GM12892 (cell line): ENCODE data around the gene SELENOP.

ENCODE experiments used
- DNase-seq: peaks from one replicate; pipeline ENCODE4 v3.0.0; 2011; ENCODE audit not compliant: insufficient read length
- FAIRE-seq: peaks from 2 replicates; lab custom pipeline; 2011; peaks lifted over from hg19 to GRCh38; lab: Jason Lieb, UNC
- POLR2A ChIP-seq: IDR thresholded peaks from 2 replicates; pipeline ENCODE4 v1.6.1; 2011; ENCODE audit warnings: low read depth, low read length, control low read depth
- POLR2AphosphoS5 ChIP-seq: IDR thresholded peaks from 2 replicates; pipeline ENCODE4 v1.6.1; 2011; ENCODE audit warnings: low read depth, low read length, control low read depth
- TAF1 ChIP-seq: IDR thresholded peaks from 2 replicates; pipeline ENCODE4 v1.6.1; 2011; ENCODE audit warnings: low read depth, mild to moderate bottlenecking, control low read depth, low read length, borderline replicate concordance

Gene SELENOP

DNA sequence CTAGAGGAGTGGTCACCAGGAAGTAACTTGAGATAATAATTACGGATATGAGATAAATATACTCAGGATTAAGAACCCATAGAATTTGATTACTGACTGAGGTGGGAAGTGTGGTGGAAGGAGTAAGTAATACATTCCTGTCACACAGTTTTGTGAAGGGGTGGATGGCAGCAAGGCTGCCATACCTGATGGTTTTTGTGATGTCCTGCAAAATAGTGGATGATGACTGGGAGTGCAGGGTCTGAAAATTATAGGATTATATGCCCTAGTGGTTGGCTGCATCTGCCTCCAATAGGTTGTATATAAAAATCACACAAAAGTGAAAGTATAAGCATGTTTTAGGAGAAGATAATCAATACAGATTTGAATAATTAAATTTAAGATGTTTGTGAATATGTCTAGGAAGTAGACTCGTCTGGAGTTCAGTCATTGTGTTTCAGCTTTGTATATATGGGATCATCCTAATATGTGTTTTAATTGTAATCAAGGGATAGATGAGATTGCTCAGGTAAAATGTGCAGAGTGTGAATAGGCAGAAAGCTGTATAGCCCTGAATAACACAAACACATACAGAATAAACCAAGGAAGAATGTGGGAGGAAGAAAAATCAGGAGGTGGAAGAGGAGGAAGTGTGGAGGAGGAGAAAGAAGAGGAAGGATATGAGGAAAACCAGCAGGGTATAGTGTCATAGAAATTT, 5.5 kb downstream of the SELENOP start:
- FAIRE-seq (no peak), DNase-seq (no peak)
- TF ChIP-seq TAF1 (no peak), POLR2A (no peak), POLR2AphosphoS5 (no peak)

DNA sequence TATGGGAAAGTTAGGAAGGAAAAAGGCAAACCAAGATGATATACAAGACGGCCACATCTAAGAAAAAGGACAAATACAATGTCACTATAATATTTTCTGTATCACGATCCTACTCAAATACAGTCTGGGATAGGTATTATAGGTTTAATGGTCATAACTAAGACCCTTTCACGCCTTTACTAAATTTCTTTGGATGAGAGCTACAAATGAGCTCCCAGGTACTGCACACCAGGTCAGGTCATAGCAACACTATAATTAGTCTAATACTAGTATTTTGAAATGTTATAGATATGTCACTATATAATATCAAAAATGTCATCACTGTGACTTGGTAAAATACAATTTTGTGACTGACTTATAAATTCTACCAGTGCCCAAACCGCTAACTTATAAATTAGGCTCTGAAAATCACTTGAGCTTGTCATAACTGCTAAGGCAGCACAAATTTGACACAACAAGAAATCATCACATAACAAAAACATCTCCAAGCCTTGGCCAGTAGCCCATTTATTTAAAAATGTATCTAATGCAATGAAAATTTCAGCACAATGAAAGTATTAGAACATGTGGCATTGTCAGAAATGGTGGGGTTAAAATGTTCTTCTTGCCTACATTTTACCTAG, 6.9 kb downstream of the SELENOP start:
- FAIRE-seq (no peak), DNase-seq (no peak)
- TF ChIP-seq POLR2AphosphoS5 = no peak
- TF ChIP-seq POLR2A = no peak
- no peak for TF ChIP-seq TAF1

DNA sequence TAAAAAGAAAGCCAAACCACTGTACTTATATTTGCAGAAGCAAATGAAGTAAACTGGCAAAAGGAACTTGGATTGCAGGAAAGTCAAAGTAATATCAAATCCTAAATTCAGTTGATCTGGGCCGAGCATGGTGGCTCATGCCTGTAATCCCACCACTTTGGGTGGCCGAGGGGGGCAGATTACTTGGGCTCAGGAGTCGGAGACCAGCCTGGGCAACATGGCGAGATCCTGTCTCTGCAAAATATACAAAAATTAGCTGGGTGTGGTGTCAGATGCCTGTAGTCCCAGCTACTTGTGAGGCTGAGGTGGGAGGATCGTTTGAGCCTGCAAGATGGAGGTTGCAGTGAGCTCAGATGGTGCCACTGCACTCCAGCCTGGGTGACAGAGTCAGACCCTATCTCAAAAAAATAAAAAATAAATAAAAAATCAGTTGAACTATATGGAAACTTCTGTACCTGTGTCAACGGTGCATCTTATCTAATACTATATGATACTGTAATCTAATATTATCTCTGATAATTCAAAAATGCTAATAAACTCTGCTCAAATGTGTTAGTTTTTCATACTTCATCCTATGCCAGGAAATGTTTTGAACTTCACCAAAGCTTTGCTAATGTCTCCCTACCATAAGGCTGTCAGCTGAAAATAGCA, 10.1 kb downstream of the SELENOP start:
- FAIRE-seq (no peak), DNase-seq (no peak)
- TF ChIP-seq POLR2AphosphoS5 (no peak), TAF1 (no peak), POLR2A (no peak)

DNA sequence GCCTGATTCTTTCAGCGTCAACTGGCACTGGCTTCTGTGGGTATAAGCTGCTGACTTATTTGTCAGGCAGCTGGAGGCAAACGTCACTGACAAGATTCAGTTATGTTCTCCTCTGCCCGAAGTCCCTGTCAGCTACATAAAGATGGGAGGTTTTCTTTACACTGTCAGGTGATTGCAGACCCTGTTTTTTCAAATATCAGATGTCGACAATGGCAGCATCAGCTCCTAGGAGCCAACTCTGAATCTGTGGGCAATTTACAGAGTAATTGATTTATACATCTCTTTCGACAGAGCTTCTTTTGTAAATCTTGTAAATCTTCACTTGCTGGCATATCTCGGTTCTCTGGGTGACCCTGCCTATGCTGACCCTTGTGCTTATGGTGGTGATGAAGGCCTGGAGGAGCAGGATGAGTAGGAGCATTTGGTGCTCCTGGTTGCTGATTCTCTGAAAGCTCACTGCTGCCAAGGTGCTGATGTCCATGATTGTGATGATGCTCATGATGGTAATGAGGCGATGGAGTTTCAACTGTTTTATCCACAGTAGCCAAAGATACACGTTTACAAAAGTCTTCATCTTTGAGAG, 10.9 kb downstream of the SELENOP start:
- TF ChIP-seq POLR2A (no peak), TAF1 (no peak), POLR2AphosphoS5 (no peak)
- no peak for FAIRE-seq
- no peak for DNase-seq

DNA sequence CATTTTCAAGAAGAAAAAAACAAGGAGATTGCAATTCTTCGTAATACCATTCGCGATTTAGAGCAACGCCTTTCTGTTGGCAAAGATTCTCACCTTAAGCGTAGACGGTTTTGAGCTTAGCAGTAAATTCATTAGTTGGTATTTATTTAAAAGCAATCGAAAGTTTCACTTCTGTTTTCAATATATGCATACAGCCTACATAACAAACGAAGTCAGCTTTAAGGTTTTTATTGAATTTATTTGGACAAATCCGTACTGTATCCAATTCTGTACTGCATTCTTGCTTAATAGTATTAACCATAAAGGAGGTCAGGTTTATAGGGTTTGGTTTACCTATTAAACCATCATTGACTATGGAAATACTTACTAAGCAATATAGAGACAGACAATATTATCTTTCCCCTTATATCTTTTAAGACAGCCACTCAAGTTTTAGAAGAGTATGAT, 12.0 kb downstream of the SELENOP start:
- TF ChIP-seq TAF1 (no peak), POLR2AphosphoS5 (no peak), POLR2A (no peak)
- DNase-seq = no peak
- FAIRE-seq = no peak

DNA sequence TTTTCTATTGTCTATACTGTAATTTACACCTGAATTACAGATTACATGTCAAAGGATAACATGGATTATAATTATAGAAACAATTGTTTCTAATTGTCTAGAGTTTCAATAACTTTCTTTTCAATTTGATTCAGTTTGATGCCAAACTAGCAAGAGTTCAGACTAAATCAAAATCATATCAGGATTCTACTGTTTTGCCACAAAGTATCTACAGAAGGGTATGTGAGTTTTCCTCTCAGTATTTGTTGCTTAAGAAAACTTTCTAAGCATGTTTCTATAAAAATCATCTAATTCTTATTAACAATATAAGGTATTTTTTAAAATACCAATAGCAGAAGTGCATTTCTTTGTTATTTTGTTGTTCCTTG, 12.5 kb downstream of the SELENOP start:
- TF ChIP-seq POLR2A = no peak
- no peak for TF ChIP-seq POLR2AphosphoS5
- no peak for TF ChIP-seq TAF1
- DNase-seq = no peak
- no peak for FAIRE-seq

DNA sequence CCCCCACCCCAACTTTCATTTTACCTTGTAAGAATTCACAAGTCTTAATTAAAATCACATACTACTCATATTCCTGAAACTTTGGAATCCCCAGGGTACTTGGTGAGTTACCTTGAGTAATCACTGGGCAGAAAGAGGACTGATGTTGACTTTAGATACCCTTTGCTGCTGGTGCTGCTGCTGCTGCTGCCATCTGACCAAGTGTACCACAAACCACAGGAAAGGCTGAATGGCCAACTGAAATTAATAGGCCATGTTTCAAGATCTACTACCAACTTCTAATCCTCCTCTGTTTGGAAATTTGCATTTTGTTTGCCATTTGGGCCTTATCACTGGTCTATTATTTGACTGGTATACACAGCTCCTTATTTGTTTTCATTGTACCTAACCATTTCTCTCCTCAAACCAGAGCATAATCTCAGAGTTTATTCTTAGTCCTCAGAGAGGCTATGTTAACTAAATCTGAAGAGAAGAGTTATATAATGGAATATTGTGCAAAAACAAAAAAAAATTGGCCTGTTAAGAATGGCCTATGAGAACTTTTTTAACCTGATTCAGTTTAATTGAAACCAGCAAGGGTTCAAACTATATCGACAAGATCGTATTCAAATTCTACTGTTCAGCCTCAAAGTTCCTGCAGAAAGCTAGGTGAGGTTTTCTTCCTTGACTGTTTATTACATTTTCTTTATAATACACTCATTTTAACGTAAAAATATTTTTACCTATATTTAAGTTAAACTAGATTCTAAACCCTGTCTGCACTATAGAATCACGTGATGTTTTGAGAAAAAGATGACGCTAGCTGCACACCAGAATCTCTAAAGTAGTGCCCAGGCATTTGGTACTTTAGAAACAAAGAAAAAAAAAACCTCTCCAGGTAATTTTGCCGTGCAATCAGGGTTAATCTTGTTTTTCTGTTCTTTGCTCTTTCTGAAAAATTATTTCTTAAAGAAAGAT, 13.1 kb downstream of the SELENOP start:
- TF ChIP-seq POLR2A (no peak), TAF1 (no peak)
- no peak for DNase-seq
- no peak for FAIRE-seq

DNA sequence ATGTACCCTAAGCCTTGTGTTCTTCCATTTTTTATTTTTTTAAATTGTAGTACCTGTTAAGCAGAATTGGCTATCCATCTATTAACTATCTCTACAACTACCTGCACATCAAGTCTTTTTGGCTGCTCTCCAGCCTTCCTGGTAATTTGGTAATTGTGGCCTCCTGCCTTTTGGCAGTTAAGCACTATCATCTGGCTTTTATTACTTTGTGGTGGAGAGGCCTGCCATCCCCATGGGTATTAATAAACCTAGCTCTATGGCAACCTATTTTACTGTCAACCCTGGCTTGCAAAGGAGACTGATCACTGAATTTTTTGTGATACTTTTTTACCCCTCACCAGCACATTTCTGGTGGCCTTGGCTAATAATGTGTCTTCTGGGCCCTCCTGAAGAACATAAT, 20.5 kb downstream of the SELENOP start:
- TF ChIP-seq TAF1 (no peak), POLR2A (no peak), POLR2AphosphoS5 (no peak)
- FAIRE-seq = no peak
- no peak for DNase-seq

DNA sequence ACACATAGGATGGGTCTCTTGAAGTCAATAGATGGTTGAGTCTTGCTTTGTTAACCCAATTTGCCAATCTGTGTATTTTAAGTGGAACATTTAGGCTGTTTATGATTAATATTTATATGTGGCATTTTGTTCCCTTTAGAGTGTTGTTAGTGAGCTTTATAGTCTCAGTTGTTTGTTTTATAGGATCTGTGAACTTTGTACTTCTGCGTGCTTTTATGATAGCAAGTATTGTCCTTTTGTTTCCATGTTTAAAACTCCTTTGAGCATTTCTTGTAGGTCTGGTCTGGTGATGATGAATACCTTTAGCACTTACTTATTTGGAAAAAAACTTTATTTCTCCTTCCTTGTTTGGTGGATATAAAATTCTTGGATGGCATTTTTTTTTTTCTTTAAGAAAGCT, 23.8 kb downstream of the SELENOP start:
- DNase-seq (no peak), FAIRE-seq (no peak)
- no peak for TF ChIP-seq TAF1
- TF ChIP-seq POLR2AphosphoS5 = no peak
- TF ChIP-seq POLR2A = no peak

DNA sequence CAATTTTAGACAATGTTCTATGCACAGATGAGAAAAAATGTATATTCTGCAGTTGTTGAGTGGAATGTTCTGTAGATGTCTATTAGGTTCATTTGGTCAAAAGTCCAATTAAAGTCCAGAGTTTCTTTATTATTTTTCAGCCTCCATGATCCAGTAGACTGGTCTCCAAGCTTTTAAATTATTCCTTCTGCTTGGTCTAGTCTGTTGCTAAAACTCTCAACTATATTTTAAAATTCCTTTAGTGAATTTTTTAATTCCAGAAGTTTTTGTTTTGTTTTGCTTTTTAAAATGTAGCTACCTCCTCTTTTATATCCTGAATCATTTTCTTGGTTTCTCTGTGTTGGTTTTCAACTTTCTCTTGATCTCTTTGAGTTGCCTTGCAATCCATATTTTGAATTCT, 24.6 kb downstream of the SELENOP start:
- DNase-seq = no peak
- FAIRE-seq = no peak
- TF ChIP-seq TAF1 (no peak), POLR2A (no peak)

DNA sequence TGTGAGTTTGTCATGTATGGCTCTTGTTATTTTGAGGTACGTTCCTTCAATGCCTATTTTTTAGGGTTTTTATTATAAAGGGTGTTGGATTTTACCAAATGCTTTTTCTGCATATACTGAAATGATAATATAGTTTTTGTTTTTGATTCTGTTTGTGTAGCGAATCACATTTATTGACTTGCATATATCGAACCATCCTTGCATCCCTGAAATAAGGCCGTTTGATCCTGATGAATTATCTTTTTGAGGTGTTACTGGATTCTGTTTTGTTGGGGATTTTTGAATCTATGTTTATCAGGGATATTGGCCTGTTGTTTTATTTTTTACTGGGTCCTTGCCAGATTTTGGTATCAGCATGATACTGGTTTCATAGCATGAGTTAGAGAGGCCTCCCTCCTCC, 25.9 kb downstream of the SELENOP start:
- TF ChIP-seq POLR2A (no peak), POLR2AphosphoS5 (no peak), TAF1 (no peak)
- DNase-seq (no peak), FAIRE-seq (no peak)
